HCT116 (cell line): ENCODE data around the gene DTNBP1. TPM values are rescaled to one million over a fixed set of nuclear protein-coding genes. Genes with fewer than 3 reads are reported as not detected.
"Not testable (repeated sequence)": the region's sequence is repeated elsewhere in the genome, so short reads cannot be mapped to it uniquely, and the experiment has no call there.

ENCODE experiments used
- ATAC-seq: fragments of 200-7000 bp; cut with Tn5 transposase; 2 replicates; pipeline ENCODE4 v1.9.1; 2020; ENCODE audit warnings: mild to moderate bottlenecking, moderate library complexity
- BruUV-seq: library from RNA; stranded (reverse); fragments of 400-500 nt; replicated peaks from 2 replicates; lab custom pipeline; 2021; lab: Mats Ljungman, UMichigan
- CTCF ChIA-PET: fragments of 300-600 bp; sonication (Branson Sonifier 250); formaldehyde crosslinking; loops from one replicate; lab custom pipeline; 2021; ENCODE audit warnings: antibody characterized with exemption; lab: Charles Lee
- POLR2A ChIA-PET: fragments of 300-600, 350-600 bp; sonication (Branson Sonifier 250); formaldehyde crosslinking; loops from one replicate; lab custom pipeline; 2021; ENCODE audit warnings: antibody characterized with exemption; lab: Charles Lee
- RAD21 ChIA-PET, 2 experiments: fragments of 300-600 bp; sonication (Branson Sonifier 250); formaldehyde crosslinking; loops; one replicate each; lab custom pipeline; 2023; ENCODE audit warnings: low total read pairs in 2 of 2; ENCODE audit not compliant: uncharacterized antibody in 2 of 2, unreplicated experiment in 2 of 2, low non-redundant PET in 1 of 2; lab: Charles Lee
- DNase-seq: peaks from one replicate; pipeline ENCODE4 v3.0.0-alpha.2; 2010; ENCODE audit warnings: low read depth, low spot score
- H2AFZ ChIP-seq: fragments of 200-600 bp; shearing (Covaris generic), sonication (generic); 2 replicates; pipeline ENCODE4 v1.6.1; 2017; ENCODE audit warnings: low read depth, mixed run types, mixed read lengths, antibody characterized with exemption, low read length; ENCODE audit not compliant: poor library complexity, severe bottlenecking
- H3K27ac ChIP-seq: 2 replicates; pipeline ENCODE4 v1.5.1; 2012; ENCODE audit warnings: low read depth, low read length
- H3K27me3 ChIP-seq: fragments of 200-600 bp; sonication (generic); 2 replicates; pipeline ENCODE4 v1.6.1; 2016; ENCODE audit warnings: mixed run types, low read length, mixed read lengths; ENCODE audit not compliant: insufficient read depth
- H3K36me3 ChIP-seq, 2 experiments: fragments of 200-500 bp in 1 of 2; fragments of 200-600 bp in 1 of 2; sonication (Bioruptor generic) in 1 of 2; sonication (generic) in 1 of 2; 2 replicates each; pipeline versions ENCODE4 v1.5.1 to v1.6.1; 2014 to 2016; ENCODE audit warnings: low read length in 2 of 2, inconsistent platforms in 1 of 2, mixed read lengths in 1 of 2, mixed run types in 1 of 2; ENCODE audit not compliant: insufficient read depth in 2 of 2, control insufficient read depth in 1 of 2
- H3K4me1 ChIP-seq, 2 experiments: fragments of 200-600 bp in 1 of 2; sonication (generic) in 1 of 2; 2 replicates each; pipeline versions ENCODE4 v1.5.1 to v1.6.1; 2012 to 2017; ENCODE audit warnings: low read length in 2 of 2, inconsistent platforms in 1 of 2, mild to moderate bottlenecking in 1 of 2, mixed read lengths in 1 of 2, mixed run types in 1 of 2, moderate library complexity in 1 of 2; ENCODE audit not compliant: insufficient read depth in 2 of 2, control insufficient read depth in 1 of 2
- H3K4me2 ChIP-seq: fragments of 200-600 bp; sonication (generic); 2 replicates; pipeline ENCODE4 v1.6.1; 2017; ENCODE audit warnings: mixed run types, low read length, mixed read lengths
- H3K4me3 ChIP-seq, 2 experiments: fragments of 200-600 bp in 1 of 2; sonication (generic) in 1 of 2; replicated peaks in 1 of 2; 2 replicates each; pipeline ENCODE4 v1.5.1; 2011 to 2016; ENCODE audit warnings: low read length in 2 of 2, control low read depth in 1 of 2, low read depth in 1 of 2, mild to moderate bottlenecking in 1 of 2, mixed read lengths in 1 of 2, mixed run types in 1 of 2
- H3K79me2 ChIP-seq: fragments of 200-600 bp; sonication (generic); 2 replicates; pipeline ENCODE4 v1.6.1; 2017; ENCODE audit warnings: mild to moderate bottlenecking, mixed run types, low read length, moderate library complexity, mixed read lengths; ENCODE audit not compliant: insufficient read depth
- H3K9ac ChIP-seq: fragments of 200-600 bp; sonication (generic); 2 replicates; pipeline ENCODE4 v1.6.1; 2016; ENCODE audit warnings: low read length, mixed read lengths
- H3K9me2 ChIP-seq: fragments of 200-600 bp; sonication (generic), shearing (Covaris generic); 2 replicates; pipeline ENCODE4 v1.6.1; 2017; ENCODE audit warnings: mixed run types, mild to moderate bottlenecking, moderate library complexity; ENCODE audit not compliant: insufficient read depth
- H3K9me3 ChIP-seq, 2 experiments: fragments of 200-500 bp in 1 of 2; fragments of 200-600 bp in 1 of 2; sonication (Bioruptor generic) in 1 of 2; sonication (generic) in 1 of 2; 2 replicates each; pipeline ENCODE4 v1.6.1; 2014 to 2017; ENCODE audit warnings: low read length in 2 of 2, mixed read lengths in 2 of 2, inconsistent platforms in 1 of 2, low read depth in 1 of 2, mild to moderate bottlenecking in 1 of 2, mixed run types in 1 of 2, moderate library complexity in 1 of 2; ENCODE audit not compliant: control insufficient read depth in 1 of 2, insufficient read depth in 1 of 2
- H4K20me1 ChIP-seq: fragments of 200-600 bp; sonication (generic), shearing (Covaris generic); 2 replicates; pipeline ENCODE4 v1.6.1; 2017; ENCODE audit warnings: mixed run types, mild to moderate bottlenecking, moderate library complexity; ENCODE audit not compliant: insufficient read depth
- ELF1 ChIP-seq: IDR thresholded peaks from 2 replicates; pipeline ENCODE4 v1.6.1; 2012; ENCODE audit warnings: low read depth, borderline replicate concordance
- SP1 ChIP-seq: IDR thresholded peaks from 2 replicates; pipeline ENCODE4 v1.6.1; 2012; ENCODE audit warnings: low read depth
- YY1 ChIP-seq: IDR thresholded peaks from 2 replicates; pipeline ENCODE4 v1.6.1; 2011; ENCODE audit warnings: low read length, low read depth, moderate library complexity, mild to moderate bottlenecking; ENCODE audit not compliant: insufficient replicate concordance; ENCODE audit errors: extremely low read depth
- ZFX ChIP-seq: fragments of 450-650 bp; IDR thresholded peaks from 2 replicates; pipeline ENCODE4 v1.6.1; 2017
- intact Hi-C: fragments of 100-400 bp; cut with micrococcal nuclease; formaldehyde crosslinking; loops from 2 replicates; pipeline ENCODE4 v1.10.0; 2022
- total RNA-seq: library from RNA; stranded (reverse); gene quantifications from one replicate; pipeline ENCODE4 v1.2.1, GENCODE V29; 2021; ENCODE audit not compliant: unreplicated experiment
- TF ChIP-seq, protein P1 (sequence below): IDR thresholded peaks from 2 replicates; pipeline ENCODE4 v1.6.1; 2011; ENCODE audit warnings: mild to moderate bottlenecking, low read length, moderate library complexity; ENCODE audit not compliant: insufficient replicate concordance; ENCODE audit errors: extremely low read depth
- TF ChIP-seq, protein P2 (sequence below): IDR thresholded peaks from 2 replicates; pipeline ENCODE4 v1.6.1; 2012

The DTNBP1 gene
- total RNA-seq, 1 experiment from 2014 or later: 16.7 TPM

- Histone ChIP-seq H3K4me1 (peaks cover 0 to 12% of the 10 kb centered on the region in 2 experiments; a peak in 3 of 4 replicates), H3K4me3 (no peak overlapping the region), H3K27ac (no peak overlapping the region), H3K9ac (no peak overlapping the region), H3K9me3 (no peaks in the 10 kb centered on the region), H3K79me2 (no peaks in the 10 kb centered on the region), H3K36me3 (no peaks in the 10 kb centered on the region), H4K20me1 (no peaks in the 10 kb centered on the region), H2AFZ (no peak overlapping the region), H3K4me2 (no peak overlapping the region), H3K27me3 (no peaks in the 10 kb centered on the region), H3K9me2 (no peaks in the 10 kb centered on the region)
- no peak for TF ChIP-seq ELF1
- TF ChIP-seq, protein P1, sequence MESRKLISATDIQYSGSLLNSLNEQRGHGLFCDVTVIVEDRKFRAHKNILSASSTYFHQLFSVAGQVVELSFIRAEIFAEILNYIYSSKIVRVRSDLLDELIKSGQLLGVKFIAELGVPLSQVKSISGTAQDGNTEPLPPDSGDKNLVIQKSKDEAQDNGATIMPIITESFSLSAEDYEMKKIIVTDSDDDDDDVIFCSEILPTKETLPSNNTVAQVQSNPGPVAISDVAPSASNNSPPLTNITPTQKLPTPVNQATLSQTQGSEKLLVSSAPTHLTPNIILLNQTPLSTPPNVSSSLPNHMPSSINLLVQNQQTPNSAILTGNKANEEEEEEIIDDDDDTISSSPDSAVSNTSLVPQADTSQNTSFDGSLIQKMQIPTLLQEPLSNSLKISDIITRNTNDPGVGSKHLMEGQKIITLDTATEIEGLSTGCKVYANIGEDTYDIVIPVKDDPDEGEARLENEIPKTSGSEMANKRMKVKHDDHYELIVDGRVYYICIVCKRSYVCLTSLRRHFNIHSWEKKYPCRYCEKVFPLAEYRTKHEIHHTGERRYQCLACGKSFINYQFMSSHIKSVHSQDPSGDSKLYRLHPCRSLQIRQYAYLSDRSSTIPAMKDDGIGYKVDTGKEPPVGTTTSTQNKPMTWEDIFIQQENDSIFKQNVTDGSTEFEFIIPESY: no peak
- no peak for TF ChIP-seq ZFX
- no peak for TF ChIP-seq YY1
- TF ChIP-seq, protein P2, sequence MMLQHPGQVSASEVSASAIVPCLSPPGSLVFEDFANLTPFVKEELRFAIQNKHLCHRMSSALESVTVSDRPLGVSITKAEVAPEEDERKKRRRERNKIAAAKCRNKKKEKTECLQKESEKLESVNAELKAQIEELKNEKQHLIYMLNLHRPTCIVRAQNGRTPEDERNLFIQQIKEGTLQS: no peak
- no peak for TF ChIP-seq SP1
- no peak for DNase-seq
- ChIA-PET RAD21 (no interaction called here), CTCF (no interaction called here), POLR2A (no interaction called here)
- no TSS peak for BruUV-seq
- ATAC-seq: no peak
- intact Hi-C loops: no loop called here
These were observed 118.4 kb downstream of the DTNBP1 start for GRCh38 chr6:15544321-15544900.

- ATAC-seq, RAD21 ChIA-PET, H3K9me3 ChIP-seq, H3K4me2 ChIP-seq, H4K20me1 ChIP-seq, H3K36me3 ChIP-seq, POLR2A ChIA-PET, DNase-seq, CTCF ChIA-PET, H3K4me3 ChIP-seq, intact Hi-C loops, H3K27me3 ChIP-seq, BruUV-seq, H3K79me2 ChIP-seq, H2AFZ ChIP-seq, H3K9me2 ChIP-seq, H3K9ac ChIP-seq, H3K27ac ChIP-seq: not testable (repeated sequence)
- peaks cover 0 to 12% of the 10 kb centered on the region in 2 experiments; a peak in 3 of 4 replicates for H3K4me1 ChIP-seq
These were observed 119.4 kb downstream of the DTNBP1 start for GRCh38 chr6:15543332-15543917.
